Gastrocnemius medialis (tissue), 4 donors: ENCODE measurements around the gene PDZRN3.

Experiments
- CTCF ChIP-seq, 5 experiments: fragments of 450-650 bp in 3 of 5; fragments of 200-600 bp in 2 of 5; sonication (generic) in 2 of 5; IDR thresholded peaks in 4 of 5; conservative IDR thresholded peaks in 1 of 5; 1 replicate in 4 of 5; 2 replicates in 1 of 5; pipeline ENCODE4 v1.5.1; 2016 to 2019; ENCODE audit warnings: antibody characterized with exemption in 5 of 5, mild to moderate bottlenecking in 3 of 5, moderate library complexity in 3 of 5
- POLR2A ChIP-seq, 2 donors: fragments of 450-650 bp; IDR thresholded peaks; one replicate each; pipeline ENCODE4 v1.6.1; 2017; ENCODE audit warnings: antibody characterized with exemption in 2 of 2, mild to moderate bottlenecking in 2 of 2, moderate library complexity in 2 of 2

- no peak for TF ChIP-seq POLR2A (IDR thresholded peaks at IDR 0.05)
- TF ChIP-seq CTCF (IDR thresholded peaks at IDR 0.05 in 4 of 5, conservative IDR thresholded peaks at IDR 0.05 in 1 of 5): no peak
These were observed 177.6 kb downstream of the PDZRN3 start for GRCh38 chr3:73447111-73447510.
